Measurements from ENCODE around the gene MUSTN1.

MUSTN1 gene

GRCh38 chr3:52794612-52795099 is 40.2 kb downstream of the MUSTN1 start, which contains the start of gene ITIH3:
Gene ITIH3 (plus strand): TSS chr3:52794796. CDS start chr3:52794804, 8 bp downstream.
- Histone ChIP-seq H3K4me1 (no peaks in the 10 kb centered on the region), H2AFZ (no peak within 1 kb of the TSS), H3K4me3 (ENCODE audit: low read depth, low read length) (no peak within 1 kb of the TSS), H3K4me2 (ENCODE audit: low read length) (no peak within 1 kb of the TSS), H3K36me3 (ENCODE audit: control insufficient read depth, insufficient read depth, low read length) (no peaks in the 10 kb centered on the region), H3K27ac (no peak within 1 kb of the TSS), H3K9me3 (ENCODE audit: control insufficient read depth, low read length) (no peaks in the 10 kb centered on the region), H3K79me2 (no peaks in the 10 kb centered on the region), H3K9ac (no peak within 1 kb of the TSS), H3K27me3 (ENCODE audit: control insufficient read depth, insufficient read depth, low read length) (no peaks in the 10 kb centered on the region)
- no peak for TF ChIP-seq CTCF (IDR thresholded peaks at IDR 0.05)

- H3K27ac ChIP-seq, result no peak overlapping the region
- no peak for TF ChIP-seq CTCF (IDR thresholded peaks at IDR 0.05)
- no peak overlapping the region for H3K4me3 ChIP-seq (ENCODE audit: low read depth, low read length)
- H3K36me3 ChIP-seq (ENCODE audit: control insufficient read depth, insufficient read depth, low read length), result no peaks in the 10 kb centered on the region
- H3K79me2 ChIP-seq, result no peaks in the 10 kb centered on the region
- no peaks in the 10 kb centered on the region for H3K9me3 ChIP-seq (ENCODE audit: control insufficient read depth, low read length)
- no peaks in the 10 kb centered on the region for H3K4me1 ChIP-seq
- H2AFZ ChIP-seq, result no peak overlapping the region
- H3K27me3 ChIP-seq (ENCODE audit: control insufficient read depth, insufficient read depth, low read length), result no peaks in the 10 kb centered on the region
- H3K4me2 ChIP-seq (ENCODE audit: low read length), result no peak overlapping the region
- H3K9ac ChIP-seq, result no peak overlapping the region
These were observed 40.9 kb downstream of the MUSTN1 start for GRCh38 chr3:52793702-52794611.

- no peak overlapping the region for H2AFZ ChIP-seq
- no peak overlapping the region for H3K4me3 ChIP-seq (ENCODE audit: low read depth, low read length)
- no peaks in the 10 kb centered on the region for H3K4me1 ChIP-seq
- no peak overlapping the region for H3K27ac ChIP-seq
- no peak overlapping the region for H3K4me2 ChIP-seq (ENCODE audit: low read length)
- no peak for TF ChIP-seq CTCF (IDR thresholded peaks at IDR 0.05)
- H3K9me3 ChIP-seq (ENCODE audit: control insufficient read depth, low read length), result no peaks in the 10 kb centered on the region
- no peaks in the 10 kb centered on the region for H3K27me3 ChIP-seq (ENCODE audit: control insufficient read depth, insufficient read depth, low read length)
- H3K36me3 ChIP-seq (ENCODE audit: control insufficient read depth, insufficient read depth, low read length), result no peaks in the 10 kb centered on the region
- no peaks in the 10 kb centered on the region for H3K79me2 ChIP-seq
- H3K9ac ChIP-seq, result no peak overlapping the region
These were observed 41.7 kb downstream of the MUSTN1 start for GRCh38 chr3:52792961-52793695.

GRCh38 chr3:52792413-52792812 is 42.4 kb downstream of the MUSTN1 start:
- no peaks in the 10 kb centered on the region for H3K4me1 ChIP-seq
- H2AFZ ChIP-seq, result no peak overlapping the region
- no peaks in the 10 kb centered on the region for H3K79me2 ChIP-seq
- no peaks in the 10 kb centered on the region for H3K27me3 ChIP-seq (ENCODE audit: control insufficient read depth, insufficient read depth, low read length)
- H3K4me2 ChIP-seq (ENCODE audit: low read length), result no peak overlapping the region
- H3K27ac ChIP-seq, result no peak overlapping the region
- H3K4me3 ChIP-seq (ENCODE audit: low read depth, low read length), result no peak overlapping the region
- no peak overlapping the region for H3K9ac ChIP-seq
- no peak for TF ChIP-seq CTCF (IDR thresholded peaks at IDR 0.05)
- no peaks in the 10 kb centered on the region for H3K9me3 ChIP-seq (ENCODE audit: control insufficient read depth, low read length)
- no peaks in the 10 kb centered on the region for H3K36me3 ChIP-seq (ENCODE audit: control insufficient read depth, insufficient read depth, low read length)
